ENCODE data around the gene UHMK1.
A peak's percentile ranks its signal among the peaks of the same experiment; 100 is the strongest.

The UHMK1 gene

DNA sequence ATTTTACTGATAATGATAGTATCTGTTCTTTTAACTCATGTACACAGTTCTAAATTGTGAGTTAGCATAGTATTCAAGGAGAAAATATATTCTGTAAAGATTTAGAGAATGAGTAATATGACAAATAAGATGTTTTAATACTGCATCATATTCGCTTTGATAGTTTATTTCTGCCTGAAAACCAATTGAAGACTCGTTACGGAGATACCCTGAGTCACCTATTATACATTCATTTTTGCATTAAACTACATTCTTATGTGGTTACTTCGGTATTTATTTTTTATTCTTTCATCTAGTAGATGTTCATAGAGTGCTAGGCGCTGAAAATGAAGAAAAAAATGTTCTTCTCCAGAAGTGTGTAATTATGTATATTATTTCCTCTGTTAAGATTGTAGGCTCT, 5.3 kb downstream of the UHMK1 start:
- intact Hi-C loops (cut with DNase I): no loop called here
- no peak for DNase-seq

DNA sequence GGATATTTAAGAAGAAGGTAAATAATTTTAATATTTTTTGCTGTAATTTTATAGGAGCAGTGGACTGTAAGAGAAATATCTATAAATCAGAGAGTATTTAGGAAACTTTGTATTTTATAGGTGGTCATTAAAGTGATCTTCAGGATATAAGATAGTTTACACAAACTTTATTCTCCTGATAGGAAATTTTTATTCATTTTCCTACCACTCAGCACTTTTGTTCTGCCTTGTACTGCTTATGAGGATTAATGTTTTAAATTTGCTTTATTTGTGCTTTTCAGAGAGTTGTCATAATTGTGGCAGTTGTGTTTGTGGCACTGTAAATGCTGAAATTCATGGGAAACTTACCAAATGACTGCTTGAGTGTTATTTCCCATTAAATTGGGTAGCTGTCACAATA, 29.7 kb downstream of the UHMK1 start:
- intact Hi-C loops (cut with DNase I): no loop called here
- DNase-seq: no peak

DNA sequence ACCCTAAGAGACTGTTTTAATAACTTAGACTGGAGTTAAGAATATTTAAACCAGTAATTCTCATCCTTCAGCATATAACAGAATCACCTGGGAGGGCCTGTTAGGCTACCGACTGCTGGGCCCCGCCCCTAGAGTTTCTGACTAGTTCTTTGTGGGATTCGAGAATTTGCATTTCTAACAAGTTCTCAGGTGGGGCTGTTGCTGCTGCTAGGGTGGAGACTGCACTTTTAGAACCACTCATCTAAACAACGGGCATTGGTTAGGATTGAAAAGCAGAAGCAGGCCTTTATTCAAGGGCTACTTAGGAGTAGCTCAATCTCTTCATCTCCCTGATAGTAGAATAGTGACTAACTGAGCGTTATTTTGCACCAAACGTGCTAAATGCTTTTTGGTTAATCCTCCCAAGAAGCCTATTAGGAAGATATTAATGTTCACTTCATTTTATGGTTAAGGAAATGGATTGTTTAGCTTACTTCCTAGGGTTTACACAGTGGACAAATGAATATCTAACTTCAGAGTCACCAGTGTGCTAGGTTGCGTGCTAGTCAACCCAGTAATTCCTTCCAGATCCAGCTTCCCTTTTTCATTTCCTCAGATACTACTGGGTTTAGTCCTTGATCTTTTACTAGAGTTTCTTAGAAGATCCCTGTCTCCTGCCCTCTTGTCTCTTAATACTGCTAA, 32.8 kb downstream of the UHMK1 start:
- no peak for DNase-seq
- intact Hi-C loops (cut with DNase I): no loop called here

DNA sequence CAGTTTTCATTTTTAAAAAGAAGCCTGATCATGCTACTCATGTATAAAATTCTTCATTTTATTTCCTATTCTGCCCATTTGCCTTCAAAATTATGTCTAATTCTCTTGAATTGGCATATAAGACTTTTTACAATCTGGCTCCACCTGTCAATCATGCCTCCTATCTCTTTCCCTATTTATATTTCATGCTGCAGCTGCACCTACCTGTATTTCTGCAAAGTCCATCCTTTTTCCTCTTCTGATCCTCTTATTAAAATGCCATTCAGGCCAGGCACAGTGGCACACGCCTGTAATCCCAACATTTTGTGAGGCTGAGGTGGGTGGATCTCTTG, 33.3 kb downstream of the UHMK1 start:
- DNase-seq: no peak
- intact Hi-C loops (cut with DNase I): no loop called here

DNA sequence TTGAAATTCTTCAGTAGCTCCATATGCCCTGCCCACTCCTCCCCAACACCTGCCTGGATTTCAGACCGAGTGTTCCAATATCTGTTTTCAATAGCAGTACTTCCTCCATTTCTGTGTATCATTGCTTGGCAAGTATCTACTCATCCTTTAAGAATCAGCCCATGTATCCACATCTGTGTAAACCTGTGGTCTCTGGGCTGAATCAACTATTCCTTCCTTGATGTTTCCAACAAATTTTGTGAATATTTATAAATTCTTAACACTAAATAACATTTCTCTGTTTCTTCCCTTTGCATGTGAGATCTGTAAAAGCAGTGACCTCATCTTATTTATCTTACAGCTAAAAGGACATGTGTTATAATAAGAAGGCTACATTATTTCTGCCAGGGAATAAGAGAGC, 37.9 kb downstream of the UHMK1 start:
- intact Hi-C loops (cut with DNase I): no loop called here
- no peak for DNase-seq

DNA sequence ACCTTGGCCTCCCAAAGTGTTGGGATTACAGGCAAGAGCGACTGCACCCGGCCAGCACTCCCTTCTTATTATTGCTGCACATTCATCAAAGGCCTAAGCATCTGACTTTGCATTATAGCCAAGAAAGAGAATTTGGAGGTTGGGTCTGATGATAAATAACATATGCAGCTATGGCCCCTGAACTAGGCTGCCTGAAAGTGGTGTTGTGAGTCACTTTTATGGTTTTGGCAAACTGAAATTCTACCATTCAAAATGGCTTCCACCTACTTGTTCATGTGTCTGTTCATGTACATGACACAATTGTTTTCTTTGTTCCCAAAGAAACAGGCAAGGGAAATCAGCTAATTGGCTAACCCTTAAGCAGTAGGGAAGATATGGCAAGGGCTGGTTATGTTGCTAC, 38.9 kb downstream of the UHMK1 start:
- intact Hi-C loops (cut with DNase I): no loop called here
- no peak for DNase-seq

DNA sequence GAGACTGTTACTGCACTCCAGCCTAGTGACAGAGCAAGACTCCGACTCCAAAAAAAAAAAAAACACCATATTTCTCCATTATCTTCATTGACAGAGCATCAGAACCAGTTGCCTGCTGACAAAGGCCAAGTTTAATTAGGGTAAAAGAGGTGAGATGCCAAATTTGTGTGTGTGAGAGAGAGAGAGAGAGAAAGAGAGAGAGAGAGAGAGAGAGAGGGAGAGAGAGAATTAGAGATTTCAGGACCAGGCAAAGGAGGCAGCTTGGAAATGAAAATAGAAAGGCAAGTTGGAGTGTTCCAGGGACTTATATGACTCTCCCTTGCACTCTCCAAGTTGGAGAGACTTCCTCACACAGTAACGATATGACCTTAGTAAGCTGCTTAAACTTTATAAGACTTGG, 39.6 kb downstream of the UHMK1 start:
- intact Hi-C loops (cut with DNase I): no loop called here
- no peak for DNase-seq

DNA sequence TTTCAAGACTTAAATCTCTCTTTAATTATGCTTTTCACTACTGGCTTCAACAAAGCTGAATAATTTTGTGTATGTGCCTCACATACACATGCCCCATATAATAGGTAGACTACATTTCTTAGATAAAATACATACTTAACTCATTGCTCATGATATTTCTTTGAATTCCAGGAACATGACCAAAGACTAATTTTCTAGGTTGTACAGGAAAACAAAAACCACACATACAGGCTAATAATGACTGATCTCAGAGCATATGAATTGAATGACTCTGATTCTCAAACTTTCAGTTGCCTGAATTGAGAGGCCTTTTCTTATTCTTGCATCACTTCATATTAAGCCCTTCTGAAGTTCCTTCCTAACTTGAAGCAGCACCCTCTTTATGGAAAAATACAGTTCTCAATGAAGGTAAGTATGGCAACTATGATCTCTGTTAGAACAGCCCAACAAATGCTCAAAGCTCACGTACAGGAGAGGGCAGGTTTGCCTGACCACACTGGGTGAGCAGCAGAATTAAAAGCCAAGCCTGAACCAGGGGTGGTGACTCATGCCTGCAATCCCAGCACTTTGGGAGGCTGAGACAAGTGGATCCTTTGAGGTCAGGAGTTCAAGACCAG, 41.3 kb downstream of the UHMK1 start:
- intact Hi-C loops (cut with DNase I): no loop called here
- DNase-seq: no peak

DNA sequence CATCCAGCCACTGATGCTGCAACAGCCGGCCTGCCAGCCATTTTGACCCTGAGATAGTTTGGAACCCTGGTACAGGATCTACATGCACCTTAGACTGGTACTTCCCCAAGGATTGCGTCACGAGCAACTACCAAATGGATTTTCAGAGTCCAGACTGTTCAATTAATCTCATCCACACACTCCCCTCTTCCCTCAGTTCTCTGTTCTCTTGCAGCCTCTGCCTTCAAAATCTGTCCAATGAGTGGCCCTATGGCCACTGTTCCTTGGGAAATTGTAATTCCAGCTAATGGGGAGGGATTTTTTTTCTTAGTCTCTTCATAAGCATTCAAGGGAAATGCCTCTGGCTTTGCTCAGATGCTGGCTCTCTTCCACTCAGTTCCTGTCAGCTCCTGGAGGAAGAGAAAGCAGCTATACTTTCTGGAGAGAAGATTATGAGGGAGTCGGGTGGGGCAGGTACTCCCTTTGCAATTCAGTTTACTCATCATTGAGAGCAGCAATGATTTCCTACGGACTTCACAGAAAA, 44.1 kb downstream of the UHMK1 start:
- DNase-seq: no peak

DNA sequence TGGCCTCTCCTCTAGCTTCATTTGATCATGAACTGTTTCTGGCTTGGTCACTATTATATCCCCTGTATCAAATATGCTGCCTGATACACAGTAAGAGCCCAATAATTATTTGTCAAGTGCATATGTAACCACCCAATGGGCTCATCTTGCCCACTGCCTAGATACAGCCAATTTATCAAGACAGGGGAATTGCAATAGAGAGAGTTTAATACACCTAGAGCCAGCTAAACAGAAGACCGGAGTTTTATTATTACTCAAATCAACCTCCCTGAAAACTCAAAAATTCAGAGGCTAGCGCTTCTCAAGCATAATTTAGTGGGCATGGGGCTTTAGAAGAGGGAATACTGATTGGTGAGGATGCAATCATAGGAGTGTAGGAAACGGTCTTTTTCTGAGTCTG, 45.6 kb downstream of the UHMK1 start:
- intact Hi-C loops (cut with DNase I): no loop called here
- DNase-seq: no peak

More for the DNA sequence above, 44.1 kb downstream of the UHMK1 start:
- intact Hi-C loops (cut with DNase I): no loop called here

DNA sequence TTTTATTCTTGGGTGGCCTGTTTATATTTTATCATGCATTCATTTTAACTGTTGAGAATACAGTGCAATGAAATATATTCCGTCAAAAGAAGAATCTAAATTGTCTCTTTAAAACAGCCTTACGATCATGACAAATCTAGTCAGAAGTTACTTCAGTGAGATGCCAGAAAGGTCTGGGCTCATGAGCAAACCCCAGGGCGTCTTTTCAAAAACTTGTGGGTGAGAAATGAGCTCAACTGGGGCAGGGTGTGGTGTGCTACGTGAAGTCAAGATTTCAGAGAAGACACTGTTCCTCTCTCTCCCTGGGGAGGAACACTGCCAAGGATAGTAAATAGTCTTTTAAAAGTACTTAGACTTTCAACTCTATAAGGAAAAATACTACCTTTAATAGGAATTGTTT, 50.6 kb downstream of the UHMK1 start:
- intact Hi-C loops (cut with DNase I): no loop called here
- no peak for DNase-seq

DNA sequence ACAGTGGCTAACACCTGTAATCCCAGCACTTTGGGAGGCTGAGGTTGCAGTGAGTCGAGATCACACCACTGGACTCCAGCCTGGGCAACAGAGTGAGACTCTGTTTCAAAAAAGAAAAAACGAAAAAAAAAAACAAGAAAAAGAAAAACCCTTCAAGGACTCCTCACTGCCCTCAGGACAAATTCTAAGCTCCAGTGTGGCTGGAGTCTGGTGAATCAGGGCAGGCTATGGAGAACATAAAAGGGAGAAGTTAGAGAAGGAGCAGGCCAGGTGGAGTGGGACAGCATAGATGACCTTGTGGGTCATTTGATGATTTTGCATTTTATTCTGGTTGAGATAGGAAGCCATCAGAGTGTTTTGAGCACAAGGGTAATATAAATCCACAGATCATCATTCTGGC, 51.4 kb downstream of the UHMK1 start:
- DNase-seq: no peak
- intact Hi-C loops (cut with DNase I): no loop called here

DNA sequence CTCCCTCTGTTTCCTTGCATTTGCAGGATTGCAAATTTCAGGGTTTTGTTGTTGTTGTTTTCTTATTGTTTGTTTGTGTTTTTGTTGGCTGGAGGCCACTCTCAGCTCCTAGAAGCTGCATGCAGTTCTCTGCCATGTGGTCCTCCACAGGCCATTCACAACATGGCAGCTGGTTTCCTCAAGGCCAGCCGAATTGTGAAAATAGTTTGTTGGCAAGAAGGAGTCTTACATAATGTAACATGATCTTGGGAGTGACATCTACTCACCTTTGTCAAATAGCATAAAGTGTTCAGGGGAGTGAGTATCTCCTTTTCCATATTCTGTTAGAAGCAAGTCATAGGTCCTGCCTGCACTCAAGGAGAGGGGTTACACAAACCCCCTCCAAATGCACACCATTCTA, 53.3 kb downstream of the UHMK1 start:
- DNase-seq: no peak
- intact Hi-C loops (cut with DNase I): no loop called here

DNA sequence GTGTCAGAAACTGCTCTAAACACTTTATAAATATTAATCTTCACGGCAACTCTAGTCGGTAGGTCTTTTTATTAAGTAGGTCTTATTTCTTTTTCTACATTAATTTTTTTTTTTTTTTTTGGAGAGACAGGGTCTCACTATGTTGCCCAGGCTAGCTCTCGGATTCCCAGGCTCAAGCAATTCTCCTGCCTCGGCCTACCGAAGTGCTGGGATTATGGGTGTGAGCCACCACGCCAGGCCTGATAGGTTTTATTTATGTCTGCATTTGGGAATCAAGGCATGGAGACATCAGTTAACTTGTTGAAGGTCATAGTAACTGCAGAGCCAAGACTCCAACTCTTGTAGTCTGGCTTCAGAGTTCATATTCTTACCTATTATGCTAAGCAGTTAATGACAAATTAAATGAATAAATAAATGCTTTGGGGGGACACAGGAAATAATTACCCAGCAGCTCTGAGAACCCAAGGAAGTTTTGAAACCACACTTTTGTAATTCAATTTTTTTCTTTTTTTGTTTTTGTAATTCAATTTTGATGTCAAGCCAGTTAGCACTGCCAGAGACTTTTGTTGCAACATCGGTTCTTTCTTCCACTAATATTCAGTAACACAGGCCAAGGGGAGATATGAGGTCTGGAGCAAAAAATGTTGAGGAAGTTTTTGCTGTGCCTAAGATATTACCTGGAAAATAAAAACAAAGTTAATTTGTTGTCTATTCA, 54.5 kb downstream of the UHMK1 start:
- intact Hi-C loops (cut with DNase I): no loop called here
- DNase-seq: no peak

DNA sequence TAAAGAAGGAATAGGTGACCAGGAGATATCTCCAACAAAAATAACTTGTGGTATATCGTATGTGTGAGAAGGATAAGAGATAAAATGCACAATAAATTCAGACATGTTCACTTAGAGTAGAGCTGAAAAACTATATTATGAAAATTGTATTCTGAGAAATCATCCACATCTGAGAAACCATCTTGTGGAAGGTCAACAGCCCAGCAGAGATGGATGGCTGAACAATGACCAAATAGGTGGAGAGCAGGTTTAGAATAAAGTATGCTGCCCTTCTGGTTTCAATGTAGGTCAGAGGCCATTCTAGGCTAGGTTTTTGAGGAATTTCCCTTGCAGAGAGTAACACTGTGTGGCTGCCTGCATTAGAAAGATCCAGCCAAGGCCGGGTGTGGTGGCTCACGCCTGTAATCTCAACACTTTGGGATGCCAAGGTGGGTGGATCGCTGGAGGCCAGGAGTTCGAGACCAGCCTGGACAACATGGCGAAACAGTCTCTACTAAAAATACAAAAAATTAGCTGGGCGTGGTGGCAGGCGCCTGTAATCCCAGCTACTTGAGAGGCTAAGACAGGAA, 55.1 kb downstream of the UHMK1 start:
- no peak for DNase-seq
- intact Hi-C loops (cut with DNase I): no loop called here

DNA sequence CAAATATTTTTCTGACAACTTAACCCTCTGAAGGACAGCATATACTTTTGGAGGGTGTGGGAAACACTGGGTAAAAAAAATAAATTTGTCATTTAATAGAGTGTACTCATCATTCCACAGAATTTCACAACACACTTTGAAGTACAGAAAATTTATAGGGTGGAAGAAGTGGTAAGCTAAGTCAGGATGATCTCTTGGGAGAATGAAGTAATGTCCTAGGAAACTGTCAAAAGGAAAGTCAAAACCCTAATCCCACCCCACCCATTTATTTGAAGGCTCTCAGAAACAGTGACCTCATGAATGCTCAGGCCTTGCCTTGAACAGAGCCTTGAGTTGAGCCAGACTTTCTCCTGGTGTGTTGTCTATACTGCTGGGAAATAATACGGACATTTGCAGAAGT, 56.6 kb downstream of the UHMK1 start:
- DNase-seq: no peak
- intact Hi-C loops (cut with DNase I): no loop called here

DNA sequence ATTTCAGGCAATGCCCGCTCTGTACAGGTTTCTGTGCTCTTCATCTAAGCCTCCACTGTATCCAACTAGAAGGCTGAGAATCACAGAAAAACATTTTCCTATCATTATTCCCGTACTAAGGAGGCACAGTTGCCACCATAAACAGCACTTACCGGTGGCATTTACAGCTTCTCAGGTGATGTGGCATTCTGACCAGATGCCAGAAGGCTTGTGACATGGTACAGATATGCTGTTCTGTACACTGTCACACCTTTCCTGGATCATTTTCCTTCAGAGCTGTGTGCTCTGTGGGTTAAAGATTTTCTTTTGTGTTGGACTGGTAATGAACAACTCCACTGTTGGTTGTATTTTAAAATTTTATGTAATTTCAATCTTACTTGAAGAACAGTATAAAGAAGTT, 59.9 kb downstream of the UHMK1 start:
- no peak for DNase-seq
- intact Hi-C loops (cut with DNase I): no loop called here

DNA sequence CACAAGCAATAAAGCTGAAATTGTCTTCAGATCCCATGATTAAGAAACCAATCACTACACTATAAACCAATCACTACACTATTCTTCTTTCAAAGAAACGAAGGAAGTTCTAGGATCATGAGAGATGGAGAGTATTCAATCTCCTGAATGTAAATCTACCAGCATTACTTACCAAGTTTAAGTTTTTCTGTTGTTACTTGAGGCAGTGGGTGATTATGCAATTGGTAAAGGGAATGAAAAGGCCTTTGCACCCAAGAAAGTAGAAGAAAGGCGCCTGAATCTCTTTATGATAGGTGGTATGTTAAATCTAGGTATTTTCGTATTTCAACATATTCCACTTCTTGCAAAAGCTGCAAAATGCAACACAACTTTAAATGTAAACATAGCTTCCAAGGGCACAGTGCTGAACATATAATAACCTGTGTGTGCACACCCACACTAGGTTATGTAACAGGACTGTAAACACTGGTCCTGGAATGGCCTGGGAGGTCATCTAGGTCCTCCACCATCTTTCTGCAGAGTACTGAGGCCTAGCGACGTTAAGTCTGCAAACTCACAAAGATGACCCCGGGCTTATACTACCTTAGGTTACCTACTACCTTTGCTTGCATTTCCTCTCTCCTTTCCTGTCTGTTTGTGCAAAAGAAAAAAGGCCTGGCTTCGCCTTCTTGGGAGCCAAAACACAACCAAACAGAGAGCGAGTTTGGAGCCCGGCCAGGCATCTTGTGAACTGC, 62.9 kb downstream of the UHMK1 start:
- intact Hi-C loops (cut with DNase I): loop anchor here (5.0 kb wide), 1 partner anchor 63 kb away; the partner anchor contains the start of gene UHMK1
- DNase-seq: no peak

DNA sequence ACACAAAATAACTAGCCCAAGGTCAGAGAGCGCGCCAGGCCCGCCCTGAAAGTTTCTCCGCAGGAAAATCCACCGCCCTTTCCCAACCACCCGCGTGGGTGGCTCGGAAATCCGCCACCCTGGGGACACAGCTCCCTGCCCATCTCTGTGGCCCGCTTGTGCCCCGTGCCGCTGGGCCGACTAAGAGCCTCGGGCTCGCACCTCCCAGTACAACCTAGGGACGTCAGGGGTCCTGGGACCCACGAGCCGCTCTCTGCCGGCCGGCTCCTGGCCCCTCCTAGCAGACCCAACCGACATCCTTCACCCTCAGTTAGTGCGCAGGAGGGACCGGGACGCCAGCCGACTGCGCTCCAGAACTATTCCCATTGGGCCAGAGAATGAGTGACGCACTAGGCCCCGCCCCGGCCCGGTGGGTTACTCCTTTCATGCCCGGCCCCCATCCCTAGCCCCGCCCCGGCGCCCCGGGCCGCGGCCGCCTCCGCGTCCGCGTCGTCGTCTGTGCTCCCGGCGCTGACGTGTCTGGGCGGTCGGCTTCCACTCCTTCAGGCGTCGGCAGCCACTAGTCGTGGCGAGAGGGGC, 63.5 kb downstream of the UHMK1 start:
- DNase-seq: peak; percentile 95 to 100 (median 98)
- intact Hi-C loops (cut with DNase I): loop anchor here (5.0 kb wide), 1 partner anchor 64 kb away; the partner anchor contains the start of gene UHMK1
